WTC11 (cell line): ENCODE measurements around the gene PLEKHA5.

Experiments used
- CBFB ChIP-seq: sonication (generic); formaldehyde crosslinking; IDR thresholded peaks from 2 replicates; pipeline ENCODE4 v1.8.1; 2022; ENCODE audit warnings: mild to moderate bottlenecking, low read depth, missing genetic modification reagents
- CTCF ChIP-seq: fragments of 200-600 bp; IDR thresholded peaks from 2 replicates; pipeline ENCODE4 v1.8.0; 2022; ENCODE audit warnings: antibody characterized with exemption
- SMAD3 ChIP-seq: sonication (generic); formaldehyde crosslinking; IDR thresholded peaks from 2 replicates; pipeline ENCODE4 v1.8.0; 2022; ENCODE audit warnings: missing genetic modification reagents, mild to moderate bottlenecking, borderline replicate concordance
- USF1 ChIP-seq: sonication (generic); formaldehyde crosslinking; IDR thresholded peaks from 2 replicates; pipeline ENCODE4 v1.8.0; 2022; ENCODE audit warnings: mild to moderate bottlenecking, missing genetic modification reagents
- USF2 ChIP-seq: sonication (generic); formaldehyde crosslinking; IDR thresholded peaks from 2 replicates; pipeline ENCODE4 v1.8.1; 2023; ENCODE audit warnings: mild to moderate bottlenecking, missing genetic modification reagents, moderate library complexity
- ZNF263 ChIP-seq: sonication (generic); formaldehyde crosslinking; IDR thresholded peaks from 2 replicates; pipeline ENCODE4 v1.8.1; 2022; ENCODE audit warnings: low read depth, mild to moderate bottlenecking, moderate library complexity, missing genetic modification reagents
- ZNF317 ChIP-seq: sonication (generic); formaldehyde crosslinking; IDR thresholded peaks from 2 replicates; pipeline ENCODE4 v1.8.1; 2023; ENCODE audit warnings: low read depth, mild to moderate bottlenecking, moderate library complexity, missing genetic modification reagents, borderline replicate concordance
- TF ChIP-seq, protein P1 (sequence below): sonication (generic); formaldehyde crosslinking; IDR thresholded peaks from 2 replicates; pipeline ENCODE4 v1.8.1; 2022; ENCODE audit warnings: mild to moderate bottlenecking, moderate library complexity, missing genetic modification reagents

GRCh38 chr12:19410211-19410610 is 280.7 kb downstream of the PLEKHA5 start:
- TF ChIP-seq CTCF, result no peak
- no peak for TF ChIP-seq USF1 (CRISPR knock-in tag)
- TF ChIP-seq CBFB, result no peak
- TF ChIP-seq, protein P1, sequence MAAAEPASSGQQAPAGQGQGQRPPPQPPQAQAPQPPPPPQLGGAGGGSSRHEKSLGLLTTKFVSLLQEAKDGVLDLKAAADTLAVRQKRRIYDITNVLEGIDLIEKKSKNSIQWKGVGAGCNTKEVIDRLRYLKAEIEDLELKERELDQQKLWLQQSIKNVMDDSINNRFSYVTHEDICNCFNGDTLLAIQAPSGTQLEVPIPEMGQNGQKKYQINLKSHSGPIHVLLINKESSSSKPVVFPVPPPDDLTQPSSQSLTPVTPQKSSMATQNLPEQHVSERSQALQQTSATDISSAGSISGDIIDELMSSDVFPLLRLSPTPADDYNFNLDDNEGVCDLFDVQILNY (CRISPR knock-in tag), result no peak
- no peak for TF ChIP-seq SMAD3 (CRISPR knock-in tag)
- TF ChIP-seq ZNF263 (CRISPR knock-in tag), result no peak
- TF ChIP-seq ZNF317 (CRISPR knock-in tag), result no peak
- TF ChIP-seq USF2 (CRISPR knock-in tag), result no peak
